Measurements from ENCODE around the gene ODAD3.
"Not testable (repeated sequence)": the region's sequence is repeated elsewhere in the genome, so short reads cannot be mapped to it uniquely, and the experiment has no call there.

- TF ChIP-seq, protein P1, sequence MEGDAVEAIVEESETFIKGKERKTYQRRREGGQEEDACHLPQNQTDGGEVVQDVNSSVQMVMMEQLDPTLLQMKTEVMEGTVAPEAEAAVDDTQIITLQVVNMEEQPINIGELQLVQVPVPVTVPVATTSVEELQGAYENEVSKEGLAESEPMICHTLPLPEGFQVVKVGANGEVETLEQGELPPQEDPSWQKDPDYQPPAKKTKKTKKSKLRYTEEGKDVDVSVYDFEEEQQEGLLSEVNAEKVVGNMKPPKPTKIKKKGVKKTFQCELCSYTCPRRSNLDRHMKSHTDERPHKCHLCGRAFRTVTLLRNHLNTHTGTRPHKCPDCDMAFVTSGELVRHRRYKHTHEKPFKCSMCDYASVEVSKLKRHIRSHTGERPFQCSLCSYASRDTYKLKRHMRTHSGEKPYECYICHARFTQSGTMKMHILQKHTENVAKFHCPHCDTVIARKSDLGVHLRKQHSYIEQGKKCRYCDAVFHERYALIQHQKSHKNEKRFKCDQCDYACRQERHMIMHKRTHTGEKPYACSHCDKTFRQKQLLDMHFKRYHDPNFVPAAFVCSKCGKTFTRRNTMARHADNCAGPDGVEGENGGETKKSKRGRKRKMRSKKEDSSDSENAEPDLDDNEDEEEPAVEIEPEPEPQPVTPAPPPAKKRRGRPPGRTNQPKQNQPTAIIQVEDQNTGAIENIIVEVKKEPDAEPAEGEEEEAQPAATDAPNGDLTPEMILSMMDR (IDR thresholded peaks at IDR 0.05), result not testable (repeated sequence)
- not testable (repeated sequence) for TF ChIP-seq EZH2phosphoT487 (IDR thresholded peaks at IDR 0.05)
Observed at GRCh38 chr19:11406703-11407236, 28.2 kb downstream of the ODAD3 start.

Measured in neural progenitor cell (in vitro differentiated cells).